SK-N-SH (cell line): ENCODE measurements around the gene FAF2.

Experiments used
- CTCF ChIP-seq: fragments of 200-600 bp; sonication (generic); IDR thresholded peaks from 2 replicates; pipeline ENCODE4 v1.6.1; 2017; ENCODE audit warnings: antibody characterized with exemption, mild to moderate bottlenecking, moderate library complexity
- EZH2phosphoT487 ChIP-seq: fragments of 200-600 bp; sonication (generic); IDR thresholded peaks from 2 replicates; pipeline ENCODE4 v1.6.1; 2017; ENCODE audit warnings: low read depth, mixed run types, mild to moderate bottlenecking, antibody characterized with exemption, moderate library complexity, borderline replicate concordance
- MXI1 ChIP-seq: IDR thresholded peaks from 2 replicates; pipeline ENCODE4 v1.6.1; 2012; ENCODE audit warnings: mild to moderate bottlenecking, low read depth, low read length, improper control_type of control experiment
- TCF12 ChIP-seq: IDR thresholded peaks from 2 replicates; pipeline ENCODE4 v1.4.0; 2012
- TF ChIP-seq, protein P1 (sequence below): IDR thresholded peaks from 2 replicates; pipeline ENCODE4; 2012

DNA sequence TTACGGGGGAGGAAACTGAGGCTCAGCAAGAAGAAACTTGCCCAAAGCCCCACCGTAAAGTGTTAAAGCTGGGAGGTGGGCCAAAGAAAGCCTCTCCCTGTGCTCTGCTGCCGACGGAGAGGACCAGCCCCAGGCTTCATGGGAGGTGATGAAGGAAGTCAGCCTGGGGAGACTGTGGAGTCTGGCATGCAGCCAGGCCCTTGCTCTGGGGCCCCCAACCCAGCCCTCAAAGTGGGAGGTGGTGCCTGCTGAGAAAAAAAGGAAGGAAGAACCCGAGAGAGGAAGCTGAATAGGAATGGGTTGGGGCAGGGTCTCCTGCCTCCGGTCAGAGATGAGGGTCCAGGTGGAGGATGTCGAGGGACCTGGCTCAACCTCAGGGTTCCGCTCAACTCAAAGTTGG, 85.2 kb downstream of the FAF2 start:
- TF ChIP-seq CTCF (no peak), TCF12 (no peak), EZH2phosphoT487 (no peak), MXI1 (no peak)
- TF ChIP-seq, protein P1, sequence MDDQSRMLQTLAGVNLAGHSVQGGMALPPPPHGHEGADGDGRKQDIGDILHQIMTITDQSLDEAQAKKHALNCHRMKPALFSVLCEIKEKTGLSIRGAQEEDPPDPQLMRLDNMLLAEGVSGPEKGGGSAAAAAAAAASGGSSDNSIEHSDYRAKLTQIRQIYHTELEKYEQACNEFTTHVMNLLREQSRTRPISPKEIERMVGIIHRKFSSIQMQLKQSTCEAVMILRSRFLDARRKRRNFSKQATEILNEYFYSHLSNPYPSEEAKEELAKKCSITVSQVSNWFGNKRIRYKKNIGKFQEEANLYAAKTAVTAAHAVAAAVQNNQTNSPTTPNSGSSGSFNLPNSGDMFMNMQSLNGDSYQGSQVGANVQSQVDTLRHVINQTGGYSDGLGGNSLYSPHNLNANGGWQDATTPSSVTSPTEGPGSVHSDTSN = no peak
